Osteocyte (in vitro differentiated cells): Measurements from ENCODE around the gene SVBP. TPM values are rescaled to one million over a fixed set of nuclear protein-coding genes. Genes with fewer than 3 reads are reported as not detected.

Experiments used
- DNase-seq: peaks from one replicate; pipeline ENCODE4 v3.0.0; 2021; ENCODE audit warnings: mixed read lengths; ENCODE audit not compliant: unreplicated experiment; ENCODE audit errors: extremely low spot score
- H3K27ac Mint-ChIP-seq: one replicate; pipeline ENCODE4 v1.8.0; 2021; ENCODE audit warnings: mild to moderate bottlenecking, mixed read lengths; ENCODE audit not compliant: unreplicated experiment
- H3K27me3 Mint-ChIP-seq: one replicate; pipeline ENCODE4 v1.8.0; 2021; ENCODE audit warnings: mixed read lengths; ENCODE audit not compliant: unreplicated experiment
- H3K36me3 Mint-ChIP-seq: one replicate; pipeline ENCODE4 v1.8.0; 2021; ENCODE audit warnings: mixed read lengths; ENCODE audit not compliant: unreplicated experiment
- H3K4me1 Mint-ChIP-seq: one replicate; pipeline ENCODE4 v1.8.0; 2021; ENCODE audit warnings: mixed read lengths; ENCODE audit not compliant: unreplicated experiment
- H3K4me3 Mint-ChIP-seq: one replicate; pipeline ENCODE4 v1.8.0; 2021; ENCODE audit warnings: mild to moderate bottlenecking, moderate library complexity, mixed read lengths; ENCODE audit not compliant: unreplicated experiment
- H3K9me3 Mint-ChIP-seq: one replicate; pipeline ENCODE4 v1.8.0; 2021; ENCODE audit warnings: mixed read lengths; ENCODE audit not compliant: unreplicated experiment
- CTCF ChIP-seq: fragments of 200-600 bp; sonication (generic); IDR thresholded peaks from 2 replicates; pipeline ENCODE4 v1.5.0; 2021; ENCODE audit warnings: antibody characterized with exemption, mild to moderate bottlenecking, moderate library complexity
- total RNA-seq: library from RNA; stranded (reverse); gene quantifications from 2 replicates; pipeline ENCODE4 v1.2.1, GENCODE V29; 2021

The SVBP gene
- total RNA-seq, 1 donor from 2014 or later, result 36.8 TPM

- Mint-ChIP-seq H3K9me3 (no peaks in the 10 kb centered on the region), H3K36me3 (peaks cover 41% of the 10 kb centered on the region), H3K4me3 (no peak overlapping the region), H3K27me3 (no peaks in the 10 kb centered on the region), H3K27ac (no peak overlapping the region), H3K4me1 (peaks cover 15% of the 10 kb centered on the region)
- DNase-seq, result no peak
- no peak for TF ChIP-seq CTCF
Observed at GRCh38 chr1:42773420-42773819, 43.8 kb downstream of the SVBP start.

- peaks cover 14% of the 10 kb centered on the region for H3K36me3 Mint-ChIP-seq
- no peaks in the 10 kb centered on the region for H3K9me3 Mint-ChIP-seq
- DNase-seq, result no peak
- H3K27me3 Mint-ChIP-seq, result no peaks in the 10 kb centered on the region
- no peak overlapping the region for H3K27ac Mint-ChIP-seq
- no peak for TF ChIP-seq CTCF
- peaks cover 23% of the 10 kb centered on the region for H3K4me1 Mint-ChIP-seq
- peak overlapping the region; percentile 30 for H3K4me3 Mint-ChIP-seq
Observed at GRCh38 chr1:42769811-42770210, 47.4 kb downstream of the SVBP start.

- H3K27me3 Mint-ChIP-seq, result no peaks in the 10 kb centered on the region
- no peak for DNase-seq
- no peak for TF ChIP-seq CTCF
- peaks cover 27% of the 10 kb centered on the region for H3K4me1 Mint-ChIP-seq
- peaks cover 9% of the 10 kb centered on the region for H3K36me3 Mint-ChIP-seq
- no peak overlapping the region for H3K4me3 Mint-ChIP-seq
- H3K9me3 Mint-ChIP-seq, result no peaks in the 10 kb centered on the region
- peak overlapping the region; percentile 85 for H3K27ac Mint-ChIP-seq
Observed at GRCh38 chr1:42768172-42768571, 49.0 kb downstream of the SVBP start.

- Mint-ChIP-seq H3K4me3 (no peak overlapping the region), H3K27ac (peak overlapping the region; percentile 85), H3K4me1 (peaks cover 27% of the 10 kb centered on the region), H3K36me3 (peaks cover 9% of the 10 kb centered on the region), H3K27me3 (no peaks in the 10 kb centered on the region), H3K9me3 (no peaks in the 10 kb centered on the region)
- no peak for TF ChIP-seq CTCF
- DNase-seq, result no peak
Observed at GRCh38 chr1:42767510-42768000, 49.6 kb downstream of the SVBP start.

- Mint-ChIP-seq H3K4me3 (no peak within 1 kb of the TSS), H3K4me1 (peaks cover 23% of the 10 kb centered on the region), H3K36me3 (peaks cover 10% of the 10 kb centered on the region), H3K9me3 (no peaks in the 10 kb centered on the region), H3K27me3 (no peaks in the 10 kb centered on the region), H3K27ac (peak within 1 kb of the TSS; percentile 85)
- TF ChIP-seq CTCF, result no peak
- peak; percentile 100 for DNase-seq
Observed at GRCh38 chr1:42766741-42767509, 50.3 kb downstream of the SVBP start, which contains the start of the genes C1orf50 and P3H1. C1orf50 (plus strand) TSS chr1:42767249; CDS start chr1:42767312, 63 bp downstream. P3H1 (minus strand) TSS chr1:42767028; CDS start chr1:42766971, 57 bp downstream.
